Astrocyte (in vitro differentiated cells and primary cell): ENCODE results near the gene RPAP3.

Experiments used
- CTCF ChIP-seq: IDR thresholded peaks from 2 replicates; pipeline ENCODE4 v1.5.1; 2011; ENCODE audit warnings: low read depth, mild to moderate bottlenecking, inconsistent platforms, low read length, moderate library complexity; ENCODE audit not compliant: insufficient read depth
- EZH2 ChIP-seq: IDR thresholded peaks from 2 replicates; pipeline ENCODE4 v1.6.1; 2012; ENCODE audit warnings: mild to moderate bottlenecking, low read length, inconsistent platforms; ENCODE audit not compliant: insufficient read depth

- TF ChIP-seq CTCF (no peak), EZH2 (no peak)
Measured at GRCh38 chr12:47737936-47738594, 32.2 kb upstream of the RPAP3 start.
